Activated T-helper 17 cell treated with anti-CD3 and anti-CD28 coated beads, Interleukin-2, amount 50 U/mL, for 72 hours (primary cell): ENCODE results near the gene CACNA1C. TPM values are rescaled to one million over a fixed set of nuclear protein-coding genes. Genes with fewer than 3 reads are reported as not detected.
"Not testable (repeated sequence)": the region's sequence is repeated elsewhere in the genome, so short reads cannot be mapped to it uniquely, and the experiment has no call there.

Experiments
- ATAC-seq: fragments of 150-1000 bp; cut with Tn5 transposase; replicated peaks from 2 replicates; pipeline ENCODE4 v1.10.0; 2021; ENCODE audit warnings: mild to moderate bottlenecking, moderate library complexity
- H3K27ac Mint-ChIP-seq: one replicate; pipeline ENCODE4 v1.8.0; 2022; ENCODE audit warnings: mixed read lengths
- H3K27me3 Mint-ChIP-seq: one replicate; pipeline ENCODE4 v1.8.0; 2022; ENCODE audit warnings: mixed read lengths
- H3K36me3 Mint-ChIP-seq: one replicate; pipeline ENCODE4 v1.8.0; 2022; ENCODE audit warnings: low read depth, mild to moderate bottlenecking, mixed read lengths
- H3K4me1 Mint-ChIP-seq: one replicate; pipeline ENCODE4 v1.8.0; 2022; ENCODE audit warnings: mixed read lengths
- H3K4me3 Mint-ChIP-seq: one replicate; pipeline ENCODE4 v1.8.0; 2022; ENCODE audit warnings: mild to moderate bottlenecking, mixed read lengths
- H3K9me3 Mint-ChIP-seq: one replicate; pipeline ENCODE4 v1.8.0; 2022; ENCODE audit warnings: mixed read lengths
- total RNA-seq, 2 donors: library from RNA; stranded (reverse); gene quantifications; one replicate each; pipeline ENCODE4 v1.2.3, GENCODE V29; 2022

CACNA1C gene
- total RNA-seq, 2 donors from 2014 or later: 0.04 to 0.21 TPM

GRCh38 chr12:2483713-2484112, 430.9 kb downstream of the CACNA1C start:
- no peaks in the 10 kb centered on the region for H3K36me3 Mint-ChIP-seq

DNA sequence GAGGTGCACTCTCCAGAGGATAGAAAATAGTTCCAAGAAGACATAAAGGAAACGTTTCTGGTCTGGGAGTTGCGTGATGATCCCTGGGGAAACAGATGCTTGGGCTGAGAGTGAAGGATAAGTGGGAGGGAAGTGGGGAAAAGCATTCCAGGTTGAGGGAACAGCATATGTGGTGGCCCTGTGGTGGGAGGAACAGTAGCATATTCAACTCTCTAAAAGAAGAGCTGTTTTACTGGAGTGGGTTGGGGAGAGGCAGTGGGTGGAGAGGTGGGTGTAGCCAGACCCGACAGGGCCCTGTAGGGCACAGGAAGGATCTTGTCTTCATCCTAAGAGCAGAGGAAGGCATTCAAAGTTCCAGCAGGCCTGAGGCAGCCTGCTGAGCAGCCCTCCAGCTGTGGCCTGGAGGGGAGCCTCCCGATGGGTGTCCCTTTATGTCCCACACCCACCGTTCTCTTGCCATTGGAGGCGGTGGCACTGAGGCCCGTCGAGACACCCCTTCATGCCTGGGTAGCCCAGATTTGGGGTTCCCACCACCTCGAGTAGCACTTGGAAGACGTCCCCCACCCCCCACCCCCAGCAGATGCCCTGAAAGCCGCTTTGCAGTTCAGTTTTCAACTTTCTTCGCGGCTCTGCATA, 431.5 kb downstream of the CACNA1C start:
- Mint-ChIP-seq H3K9me3 (no peaks in the 10 kb centered on the region), H3K27me3 (peaks cover 26% of the 10 kb centered on the region), H3K4me3 (no peak overlapping the region), H3K4me1 (no peaks in the 10 kb centered on the region), H3K27ac (no peak overlapping the region), H3K36me3 (no peaks in the 10 kb centered on the region)
- no peak for ATAC-seq

More at GRCh38 chr12:2483713-2484112, 430.9 kb downstream of the CACNA1C start:
- Mint-ChIP-seq H3K4me3 (no peak overlapping the region), H3K9me3 (no peaks in the 10 kb centered on the region), H3K27me3 (peaks cover 27% of the 10 kb centered on the region), H3K27ac (no peak overlapping the region), H3K4me1 (no peaks in the 10 kb centered on the region)
- ATAC-seq: no peak

GRCh38 chr12:2485681-2486080, 432.9 kb downstream of the CACNA1C start:
- H3K27me3 Mint-ChIP-seq: peaks cover 17% of the 10 kb centered on the region
- no peak for ATAC-seq
- H3K27ac Mint-ChIP-seq: no peak overlapping the region
- no peaks in the 10 kb centered on the region for H3K9me3 Mint-ChIP-seq
- no peaks in the 10 kb centered on the region for H3K4me1 Mint-ChIP-seq
- no peak overlapping the region for H3K4me3 Mint-ChIP-seq
- H3K36me3 Mint-ChIP-seq: no peaks in the 10 kb centered on the region

- no peaks in the 10 kb centered on the region for H3K9me3 Mint-ChIP-seq
- peaks cover 17% of the 10 kb centered on the region for H3K27me3 Mint-ChIP-seq
- ATAC-seq: no peak
- H3K4me3 Mint-ChIP-seq: no peak overlapping the region
- no peaks in the 10 kb centered on the region for H3K4me1 Mint-ChIP-seq
- no peaks in the 10 kb centered on the region for H3K36me3 Mint-ChIP-seq
- no peak overlapping the region for H3K27ac Mint-ChIP-seq
These were observed 434.0 kb downstream of the CACNA1C start for GRCh38 chr12:2486796-2487195.

DNA sequence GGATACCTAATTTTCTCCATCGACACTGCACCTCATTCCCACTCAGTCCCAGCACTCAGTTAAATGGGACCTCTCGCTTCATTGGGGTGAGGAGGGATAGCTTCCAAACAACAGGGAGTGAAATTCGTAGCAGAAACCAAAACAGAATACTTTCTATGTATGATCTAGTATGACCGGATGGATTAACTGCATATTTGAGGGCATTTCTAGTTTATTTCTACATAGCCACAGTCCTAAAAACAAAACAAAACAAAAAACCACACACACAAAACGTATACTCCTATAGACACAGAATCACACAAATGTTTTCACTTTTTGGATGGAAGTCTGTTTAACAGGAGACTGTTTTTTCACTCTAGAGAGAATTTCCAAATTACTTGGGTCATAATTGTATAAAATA, 434.5 kb downstream of the CACNA1C start:
- Mint-ChIP-seq H3K9me3 (no peaks in the 10 kb centered on the region), H3K27me3 (peaks cover 17% of the 10 kb centered on the region), H3K4me1 (no peaks in the 10 kb centered on the region), H3K36me3 (no peaks in the 10 kb centered on the region), H3K27ac (no peak overlapping the region), H3K4me3 (no peak overlapping the region)
- ATAC-seq: no peak

- H3K27ac Mint-ChIP-seq: no peak overlapping the region
- no peak for ATAC-seq
- no peaks in the 10 kb centered on the region for H3K36me3 Mint-ChIP-seq
- H3K4me1 Mint-ChIP-seq: no peaks in the 10 kb centered on the region
- H3K4me3 Mint-ChIP-seq: no peak overlapping the region
- no peaks in the 10 kb centered on the region for H3K9me3 Mint-ChIP-seq
- peaks cover 16% of the 10 kb centered on the region for H3K27me3 Mint-ChIP-seq
These were observed 435.3 kb downstream of the CACNA1C start for GRCh38 chr12:2488131-2488530.

DNA sequence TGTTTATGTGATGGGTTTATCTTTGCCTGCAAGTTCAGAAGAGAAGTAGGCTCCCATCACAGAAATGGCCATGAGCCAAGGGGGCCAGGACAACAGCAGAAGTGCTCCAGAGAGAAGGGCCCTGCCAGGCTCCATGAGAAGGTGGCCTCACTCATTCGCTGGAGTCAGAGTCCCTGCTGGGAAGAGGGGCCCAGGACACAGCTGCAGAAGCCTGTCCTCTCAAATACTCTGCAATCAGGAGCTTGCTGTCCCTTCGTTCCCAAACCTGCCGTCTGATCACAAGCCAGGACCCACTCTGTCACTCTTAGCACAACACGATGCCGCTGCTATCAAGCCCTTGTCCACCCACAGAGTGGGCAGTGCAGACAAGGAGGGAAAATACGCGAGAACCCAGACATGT, 435.8 kb downstream of the CACNA1C start:
- H3K27ac Mint-ChIP-seq: no peak overlapping the region
- H3K27me3 Mint-ChIP-seq: peaks cover 17% of the 10 kb centered on the region
- ATAC-seq: no peak
- no peak overlapping the region for H3K4me3 Mint-ChIP-seq
- no peaks in the 10 kb centered on the region for H3K36me3 Mint-ChIP-seq
- H3K9me3 Mint-ChIP-seq: no peaks in the 10 kb centered on the region
- no peaks in the 10 kb centered on the region for H3K4me1 Mint-ChIP-seq

DNA sequence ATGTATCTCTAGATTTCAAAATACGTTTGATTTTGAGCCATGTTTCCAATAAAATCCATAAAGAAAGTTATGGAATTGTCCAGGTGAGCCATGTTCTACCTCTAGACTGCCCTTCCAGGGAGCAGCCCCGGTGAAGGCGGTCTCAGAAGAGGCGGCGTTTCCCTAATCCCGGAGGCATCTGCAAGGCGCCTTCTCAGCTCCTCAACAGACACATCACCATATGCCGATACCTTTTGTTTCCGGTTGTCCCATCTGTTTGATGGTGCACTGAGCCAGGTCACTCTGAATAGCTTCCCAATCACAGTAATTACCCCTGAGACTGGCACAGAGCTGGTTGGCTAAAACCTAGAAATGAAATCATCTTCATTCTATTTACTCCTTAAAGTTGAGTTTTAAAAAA, 436.5 kb downstream of the CACNA1C start:
- Mint-ChIP-seq H3K4me1 (no peaks in the 10 kb centered on the region), H3K36me3 (no peaks in the 10 kb centered on the region), H3K4me3 (no peak overlapping the region), H3K27me3 (peaks cover 16% of the 10 kb centered on the region), H3K27ac (no peak overlapping the region), H3K9me3 (no peaks in the 10 kb centered on the region)
- ATAC-seq: no peak

DNA sequence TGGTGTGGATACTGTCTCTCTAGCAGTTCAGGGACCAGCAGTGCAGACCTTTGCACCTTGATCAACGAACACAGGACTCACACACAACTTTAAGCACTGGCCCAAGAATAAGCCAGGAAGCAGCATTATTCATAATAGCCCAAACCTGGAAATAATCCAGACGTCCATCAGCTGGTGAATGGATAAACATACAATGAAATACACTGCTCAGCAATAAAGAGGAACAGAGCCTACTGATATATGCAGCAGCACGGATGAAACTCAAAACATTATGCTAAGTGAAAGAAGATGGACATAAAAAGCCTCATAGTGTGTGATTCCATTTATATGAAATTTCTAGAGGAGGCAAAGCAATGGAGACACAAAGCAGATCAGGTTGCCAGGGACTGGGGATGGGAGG, 438.0 kb downstream of the CACNA1C start:
- H3K27ac Mint-ChIP-seq: no peak overlapping the region
- H3K27me3 Mint-ChIP-seq: peaks cover 23% of the 10 kb centered on the region

GRCh38 chr12:2491349-2491748, 438.6 kb downstream of the CACNA1C start:
- not testable (repeated sequence) for ATAC-seq, H3K4me1 Mint-ChIP-seq, H3K4me3 Mint-ChIP-seq, H3K9me3 Mint-ChIP-seq, H3K36me3 Mint-ChIP-seq, H3K27ac Mint-ChIP-seq
- peaks cover 27% of the 10 kb centered on the region for H3K27me3 Mint-ChIP-seq

More for the DNA sequence above, 438.0 kb downstream of the CACNA1C start:
- no peak for ATAC-seq
- no peaks in the 10 kb centered on the region for H3K9me3 Mint-ChIP-seq
- no peak overlapping the region for H3K4me3 Mint-ChIP-seq
- H3K4me1 Mint-ChIP-seq: no peaks in the 10 kb centered on the region
- H3K36me3 Mint-ChIP-seq: no peaks in the 10 kb centered on the region

DNA sequence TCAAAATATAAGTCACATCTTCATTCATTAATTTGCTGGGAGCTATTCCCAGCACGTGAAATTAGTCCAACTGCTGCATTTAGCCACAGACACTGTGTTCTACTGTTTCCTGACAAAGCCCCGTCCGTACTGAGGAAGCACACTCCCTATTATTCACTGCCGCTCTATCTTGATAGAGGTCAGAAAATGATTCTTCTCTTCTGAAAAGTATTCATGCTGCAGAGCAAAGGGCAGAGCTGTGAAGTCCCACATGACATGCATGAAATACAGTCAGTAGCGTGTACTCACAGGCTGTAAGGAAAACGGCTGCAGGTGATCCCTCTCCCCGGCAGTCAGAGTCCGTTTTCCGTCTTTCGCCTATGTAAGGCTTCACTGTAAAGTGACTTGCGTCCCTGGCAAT, 439.4 kb downstream of the CACNA1C start:
- H3K27me3 Mint-ChIP-seq: peaks cover 28% of the 10 kb centered on the region
- no peak overlapping the region for H3K27ac Mint-ChIP-seq
- H3K4me3 Mint-ChIP-seq: no peak overlapping the region
- no peaks in the 10 kb centered on the region for H3K4me1 Mint-ChIP-seq
- no peak for ATAC-seq
- H3K36me3 Mint-ChIP-seq: no peaks in the 10 kb centered on the region
- H3K9me3 Mint-ChIP-seq: no peaks in the 10 kb centered on the region

DNA sequence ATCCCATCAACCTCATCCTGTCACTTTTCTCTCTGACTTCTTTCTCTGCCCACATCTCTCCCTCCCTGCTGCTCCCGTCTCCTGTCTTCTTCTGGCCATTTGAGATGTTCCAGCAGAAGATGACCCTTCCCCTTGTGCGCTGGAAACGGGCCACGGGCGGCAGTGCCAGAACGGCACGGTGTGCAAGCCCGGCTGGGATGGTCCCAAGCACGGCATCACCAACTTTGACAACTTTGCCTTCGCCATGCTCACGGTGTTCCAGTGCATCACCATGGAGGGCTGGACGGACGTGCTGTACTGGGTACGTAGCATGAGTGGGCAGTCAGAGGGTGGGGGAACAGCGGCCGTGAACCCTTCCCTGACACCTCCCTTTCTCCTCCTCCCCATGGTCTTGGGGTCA, 440.3 kb downstream of the CACNA1C start:
- no peak for ATAC-seq
- H3K9me3 Mint-ChIP-seq: no peaks in the 10 kb centered on the region
- H3K27ac Mint-ChIP-seq: no peak overlapping the region
- no peak overlapping the region for H3K4me3 Mint-ChIP-seq
- H3K4me1 Mint-ChIP-seq: no peaks in the 10 kb centered on the region
- H3K36me3 Mint-ChIP-seq: no peaks in the 10 kb centered on the region
- peaks cover 27% of the 10 kb centered on the region for H3K27me3 Mint-ChIP-seq

DNA sequence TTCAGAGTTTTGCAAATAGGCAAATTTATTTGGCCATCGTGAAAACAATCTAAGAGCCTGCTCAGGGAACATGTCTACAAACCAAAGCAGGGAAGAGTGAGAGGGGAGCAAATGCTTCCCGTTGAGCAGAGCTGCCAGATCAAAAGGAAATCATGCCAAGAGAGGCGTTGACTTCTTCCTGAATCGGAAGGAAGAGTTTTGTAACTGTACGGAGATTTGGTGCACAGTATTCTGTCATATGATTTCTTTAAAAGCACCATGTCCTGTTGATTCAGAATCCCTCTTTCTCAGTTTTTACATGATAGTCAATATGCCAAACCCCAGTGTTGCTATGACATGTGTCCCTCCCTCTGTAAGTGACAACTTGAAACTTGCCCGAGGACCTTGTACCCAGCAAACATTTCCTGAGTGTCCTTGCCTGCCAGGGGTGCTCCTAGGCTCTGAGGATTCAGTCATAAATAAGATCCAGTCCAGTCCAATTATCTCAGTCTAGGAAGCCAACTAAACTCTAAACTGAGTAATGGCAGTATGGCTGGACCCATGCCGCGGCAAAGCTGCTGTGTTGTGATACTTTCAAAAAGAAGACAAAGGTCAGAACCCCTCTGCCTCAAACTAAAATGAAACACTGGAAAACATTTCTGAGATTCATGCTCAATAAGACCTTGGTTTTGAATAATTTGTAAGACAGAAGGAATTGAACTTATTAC, 441.9 kb downstream of the CACNA1C start:
- Mint-ChIP-seq H3K9me3 (no peaks in the 10 kb centered on the region), H3K36me3 (no peaks in the 10 kb centered on the region), H3K4me3 (no peak overlapping the region), H3K27ac (no peak overlapping the region), H3K27me3 (peaks cover 30% of the 10 kb centered on the region), H3K4me1 (no peaks in the 10 kb centered on the region)
- ATAC-seq: no peak

- H3K4me3 Mint-ChIP-seq: no peak overlapping the region
- peaks cover 30% of the 10 kb centered on the region for H3K27me3 Mint-ChIP-seq
- no peak overlapping the region for H3K27ac Mint-ChIP-seq
- ATAC-seq: no peak
- no peaks in the 10 kb centered on the region for H3K9me3 Mint-ChIP-seq
- H3K4me1 Mint-ChIP-seq: no peaks in the 10 kb centered on the region
- no peaks in the 10 kb centered on the region for H3K36me3 Mint-ChIP-seq
These were observed 442.8 kb downstream of the CACNA1C start for GRCh38 chr12:2495417-2496112.

GRCh38 chr12:2498964-2499500, 446.2 kb downstream of the CACNA1C start:
- Mint-ChIP-seq H3K9me3 (no peaks in the 10 kb centered on the region), H3K4me1 (no peaks in the 10 kb centered on the region), H3K36me3 (no peaks in the 10 kb centered on the region), H3K27me3 (peaks cover 40% of the 10 kb centered on the region), H3K4me3 (no peak overlapping the region), H3K27ac (no peak overlapping the region)
- no peak for ATAC-seq
